AG09319 (cell line): ENCODE data around the gene CHIC2.

Experiments
- DNase-seq: peaks from one replicate; pipeline ENCODE4 v3.0.0-alpha.2; 2010; ENCODE audit warnings: low read depth; ENCODE audit errors: extremely low read depth
- TF ChIP-seq, protein P1 (sequence below): IDR thresholded peaks from 2 replicates; pipeline ENCODE4 v1.5.1; 2011; ENCODE audit warnings: low read depth, mild to moderate bottlenecking, inconsistent platforms, low read length, moderate library complexity

CHIC2 gene

DNA sequence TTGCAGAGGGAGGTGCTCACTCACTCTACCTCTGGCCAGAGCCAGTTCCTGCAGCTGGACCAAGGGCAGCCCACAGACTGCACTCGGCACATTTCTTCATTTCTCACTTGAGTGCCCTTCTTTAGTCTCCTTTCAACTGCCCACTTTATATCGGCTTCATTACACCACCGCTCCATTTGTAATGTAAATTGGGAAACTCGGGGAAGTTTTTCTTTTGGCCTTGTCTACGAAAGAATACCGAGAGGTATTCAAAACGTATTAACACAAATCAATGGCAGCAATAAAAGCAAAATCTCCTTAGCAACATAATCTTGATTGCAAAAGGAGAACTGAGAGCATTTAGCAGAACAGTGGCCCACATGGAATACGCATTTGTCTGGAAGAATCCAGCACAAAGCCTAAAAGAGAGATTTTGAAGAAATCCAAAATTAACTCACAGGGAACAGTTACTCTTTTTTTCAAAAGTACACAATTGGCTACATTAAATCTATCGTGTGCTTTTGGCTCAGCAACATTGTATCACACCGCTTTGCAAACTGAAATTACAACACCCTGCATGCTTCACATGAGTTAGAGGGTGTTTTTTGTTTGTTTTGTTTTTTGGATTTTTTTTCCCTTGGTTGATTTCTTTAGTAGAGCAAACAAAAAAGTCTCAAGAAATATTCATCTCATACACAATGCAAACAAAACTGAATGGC is 62.6 kb downstream of the CHIC2 start:
- DNase-seq, result no peak
- TF ChIP-seq, protein P1, sequence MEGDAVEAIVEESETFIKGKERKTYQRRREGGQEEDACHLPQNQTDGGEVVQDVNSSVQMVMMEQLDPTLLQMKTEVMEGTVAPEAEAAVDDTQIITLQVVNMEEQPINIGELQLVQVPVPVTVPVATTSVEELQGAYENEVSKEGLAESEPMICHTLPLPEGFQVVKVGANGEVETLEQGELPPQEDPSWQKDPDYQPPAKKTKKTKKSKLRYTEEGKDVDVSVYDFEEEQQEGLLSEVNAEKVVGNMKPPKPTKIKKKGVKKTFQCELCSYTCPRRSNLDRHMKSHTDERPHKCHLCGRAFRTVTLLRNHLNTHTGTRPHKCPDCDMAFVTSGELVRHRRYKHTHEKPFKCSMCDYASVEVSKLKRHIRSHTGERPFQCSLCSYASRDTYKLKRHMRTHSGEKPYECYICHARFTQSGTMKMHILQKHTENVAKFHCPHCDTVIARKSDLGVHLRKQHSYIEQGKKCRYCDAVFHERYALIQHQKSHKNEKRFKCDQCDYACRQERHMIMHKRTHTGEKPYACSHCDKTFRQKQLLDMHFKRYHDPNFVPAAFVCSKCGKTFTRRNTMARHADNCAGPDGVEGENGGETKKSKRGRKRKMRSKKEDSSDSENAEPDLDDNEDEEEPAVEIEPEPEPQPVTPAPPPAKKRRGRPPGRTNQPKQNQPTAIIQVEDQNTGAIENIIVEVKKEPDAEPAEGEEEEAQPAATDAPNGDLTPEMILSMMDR, result no peak

DNA sequence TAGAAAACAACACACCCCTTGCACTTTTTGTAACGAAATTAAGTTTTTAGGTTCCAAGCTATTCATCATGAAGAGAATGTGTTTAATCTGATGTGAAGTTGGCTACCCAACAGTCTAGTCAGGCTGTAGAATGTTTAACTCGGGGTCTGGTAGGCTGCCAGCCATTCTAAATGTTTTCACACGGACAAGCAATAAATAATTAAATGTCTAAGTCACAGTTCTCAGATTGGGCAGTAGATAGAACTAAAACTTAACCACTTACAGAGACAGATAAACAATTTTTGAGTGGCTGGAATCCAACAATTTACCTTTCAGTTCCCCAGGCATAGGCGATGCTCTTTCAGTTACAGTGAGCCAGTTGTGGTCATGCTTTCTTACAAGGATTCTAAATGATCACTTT is 66.5 kb downstream of the CHIC2 start:
- TF ChIP-seq, protein P1, result no peak
- no peak for DNase-seq

- no peak for DNase-seq
- TF ChIP-seq, protein P1, result no peak
Observed at GRCh38 chr4:53994382-53995102, 69.9 kb downstream of the CHIC2 start.

GRCh38 chr4:53992785-53993184 is 71.6 kb downstream of the CHIC2 start:
- TF ChIP-seq, protein P1, result no peak
- DNase-seq, result no peak

GRCh38 chr4:53991821-53992220 is 72.6 kb downstream of the CHIC2 start:
- no peak for DNase-seq
- TF ChIP-seq, protein P1, result no peak

DNA sequence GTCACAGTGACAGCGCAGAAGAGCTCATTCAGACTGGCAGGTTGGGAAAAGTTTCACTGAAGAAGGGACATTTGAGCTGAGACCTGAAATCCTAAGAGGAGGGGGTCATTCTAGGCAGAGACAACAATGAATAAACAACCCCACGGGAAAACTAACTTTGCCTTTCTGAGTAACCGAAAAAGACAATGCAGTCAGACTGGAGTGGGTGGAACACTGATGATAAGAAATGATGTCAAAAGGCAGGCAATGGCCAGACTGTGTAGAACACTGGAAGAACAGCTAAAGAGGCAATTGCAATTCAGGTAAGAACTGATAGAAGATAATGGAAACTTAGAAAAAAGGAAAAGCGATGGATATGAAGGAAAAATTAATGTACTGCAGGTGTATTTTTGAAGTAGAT is 73.8 kb downstream of the CHIC2 start:
- no peak for DNase-seq
- TF ChIP-seq, protein P1, result no peak

- TF ChIP-seq, protein P1, result no peak
- DNase-seq, result no peak
Observed at GRCh38 chr4:53987761-53988171, 76.6 kb downstream of the CHIC2 start.
